GM21825 (cell line): ENCODE measurements around the gene NDUFS1.
A peak's percentile ranks its signal among the peaks of the same experiment; 100 is the strongest.
"Not testable (repeated sequence)": the region's sequence is repeated elsewhere in the genome, so short reads cannot be mapped to it uniquely, and the experiment has no call there.

Experiments
- ATAC-seq: cut with Tn5 transposase; IDR thresholded peaks from one replicate; pipeline ENCODE4 v1.9.1; 2021; ENCODE audit warnings: mild to moderate bottlenecking, moderate library complexity; ENCODE audit not compliant: unreplicated experiment

NDUFS1 gene

DNA sequence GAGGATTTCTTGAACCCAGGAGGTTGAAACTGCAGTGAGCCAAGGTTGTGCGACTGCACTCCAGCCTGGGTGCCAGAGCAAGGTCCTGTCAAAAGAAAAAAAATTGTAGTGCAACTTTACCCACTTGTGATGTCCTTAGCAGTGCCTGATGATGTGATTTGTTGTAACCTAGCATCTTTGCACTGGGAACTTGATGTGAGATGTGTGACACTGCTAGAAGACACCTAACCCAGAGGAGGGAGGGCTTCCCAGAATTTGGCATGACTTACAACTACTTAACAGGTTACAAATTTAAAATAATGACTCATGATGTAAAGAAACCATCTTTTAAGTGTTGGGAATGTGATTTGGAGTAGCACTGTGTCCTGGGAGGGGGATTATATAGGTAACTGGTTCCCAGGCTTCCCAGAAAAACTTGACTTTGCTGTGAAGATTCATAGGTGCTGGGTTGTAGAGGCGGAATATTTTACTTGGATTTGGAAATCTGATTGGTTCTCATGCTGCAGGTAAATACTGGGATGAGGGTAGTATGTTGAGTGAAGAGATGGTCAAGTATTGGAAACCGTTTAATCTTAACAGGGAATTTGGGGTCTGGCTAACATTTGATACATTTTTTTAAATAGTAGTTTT is 4.1 kb upstream of the NDUFS1 start:
- ATAC-seq = no peak

DNA sequence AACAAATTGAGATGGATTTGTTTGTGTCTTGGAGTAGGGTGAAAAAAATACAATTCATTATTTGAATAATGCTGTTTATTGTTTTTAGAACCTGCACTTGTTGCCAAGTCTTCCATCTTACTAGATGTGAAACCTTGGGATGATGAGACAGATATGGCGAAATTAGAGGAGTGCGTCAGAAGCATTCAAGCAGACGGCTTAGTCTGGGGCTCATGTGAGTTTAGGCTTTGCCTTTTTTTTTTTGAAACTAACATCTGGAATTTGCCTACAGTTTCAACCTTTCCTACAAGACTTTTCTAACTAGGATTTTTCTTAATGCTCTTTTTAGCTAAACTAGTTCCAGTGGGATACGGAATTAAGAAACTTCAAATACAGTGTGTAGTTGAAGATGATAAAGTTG is 3.2 kb upstream of the NDUFS1 start:
- ATAC-seq = not testable (repeated sequence)

DNA sequence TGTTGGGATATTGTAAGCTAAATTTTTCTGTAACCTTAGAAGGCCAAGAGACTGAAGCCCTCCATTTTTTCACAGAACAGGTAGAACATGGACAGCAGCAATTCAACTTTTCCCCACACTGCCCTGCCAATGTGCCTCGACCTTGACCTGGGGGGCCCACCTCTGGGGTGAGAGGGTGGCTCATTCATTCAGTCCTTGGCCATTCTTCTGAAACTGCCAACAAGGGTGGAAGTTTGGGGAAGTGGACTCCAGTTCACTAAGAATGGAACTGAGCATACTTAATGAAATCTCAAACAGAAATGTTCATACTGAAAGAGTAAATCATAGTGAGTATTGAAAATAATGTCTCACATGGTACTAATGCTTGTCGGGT is 1.5 kb upstream of the NDUFS1 start:
- no peak for ATAC-seq

DNA sequence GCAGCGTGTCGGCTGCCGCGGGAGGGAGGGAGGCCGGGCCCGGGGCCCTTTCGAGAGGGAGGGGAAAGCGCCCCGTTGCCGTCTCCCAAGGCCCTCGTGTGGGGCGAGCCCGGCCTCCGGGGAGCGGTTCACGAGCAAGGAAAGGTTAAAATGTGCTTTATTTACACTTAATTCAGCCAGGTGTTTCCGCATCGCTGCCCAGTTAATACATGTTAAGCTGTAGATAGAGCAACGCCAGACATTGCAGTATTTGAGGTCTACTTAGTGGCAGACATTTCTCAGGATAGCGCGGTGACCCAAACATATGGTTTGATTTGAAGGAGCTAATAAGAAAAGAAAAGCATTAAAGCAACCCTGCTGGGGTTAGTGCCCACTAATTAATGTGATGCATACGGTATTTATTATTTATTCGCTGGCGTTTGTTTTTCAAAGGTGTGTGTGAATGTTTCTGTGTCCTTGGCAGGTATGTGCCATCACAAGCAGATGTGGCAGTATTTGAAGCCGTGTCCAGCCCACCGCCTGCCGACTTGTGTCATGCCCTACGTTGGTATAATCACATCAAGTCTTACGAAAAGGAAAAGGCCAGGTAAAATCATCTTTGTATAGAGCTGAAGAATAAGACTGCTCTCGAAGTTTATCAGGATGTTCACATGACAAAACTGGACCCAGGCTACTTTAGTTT is 1.0 kb upstream of the NDUFS1 start:
- peak; percentile 46 for ATAC-seq

DNA sequence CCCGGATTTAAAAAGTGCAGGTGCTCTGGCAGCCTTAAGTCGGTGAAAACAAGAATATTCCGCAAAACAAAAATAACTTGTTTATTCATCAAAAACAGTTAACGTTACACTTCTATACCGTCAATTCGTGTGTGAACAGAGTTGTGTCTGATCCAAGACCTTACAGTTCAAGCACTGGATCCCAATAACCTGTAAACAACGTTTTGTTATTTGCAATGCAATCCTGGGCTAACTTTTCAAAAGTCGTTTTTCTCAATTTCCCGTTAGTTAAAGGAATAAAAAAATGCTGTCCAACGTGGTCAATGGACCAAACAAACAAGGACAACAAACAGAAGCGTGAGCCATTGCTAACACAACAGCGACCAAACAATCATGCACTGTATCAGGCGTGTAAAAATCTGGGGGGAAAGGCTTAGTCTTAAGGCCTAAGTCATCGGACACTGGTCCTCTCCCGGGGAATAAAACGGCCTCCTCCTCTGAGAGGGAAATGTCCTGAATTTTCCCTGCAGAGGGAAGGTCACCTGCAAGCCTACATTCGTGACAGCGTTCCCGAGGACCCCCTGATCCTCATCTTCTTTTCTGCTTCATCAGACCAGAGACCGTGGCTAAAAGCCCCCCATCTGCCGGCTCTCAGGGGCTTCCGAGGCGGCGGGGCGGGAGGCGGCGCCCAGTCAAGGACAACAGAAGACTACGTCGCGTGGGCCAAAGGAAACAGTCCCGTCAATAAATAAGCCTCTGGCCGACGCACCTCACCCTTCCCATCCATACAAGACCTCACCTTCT is 490 bp downstream of the NDUFS1 start:
- peak; percentile 9 for ATAC-seq

DNA sequence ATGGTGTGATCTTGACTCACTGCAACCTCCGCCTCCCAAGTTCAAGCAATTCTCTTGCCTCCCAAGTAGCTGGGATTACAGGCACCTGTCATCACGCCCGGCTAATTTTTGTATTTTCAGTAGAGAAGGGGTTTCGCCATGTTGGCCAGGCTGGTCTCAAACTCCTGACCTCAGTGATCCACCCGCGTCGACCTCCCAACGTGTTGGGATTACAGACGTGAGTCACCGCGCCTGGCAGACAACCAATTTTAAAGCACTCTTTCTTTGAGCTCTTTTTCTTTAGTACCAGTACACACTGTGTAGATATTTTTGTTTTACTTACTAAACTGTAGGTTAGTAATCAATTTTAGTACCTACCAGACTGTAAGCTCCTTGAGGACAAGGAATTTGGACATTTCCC is 2.2 kb downstream of the NDUFS1 start:
- not testable (repeated sequence) for ATAC-seq

DNA sequence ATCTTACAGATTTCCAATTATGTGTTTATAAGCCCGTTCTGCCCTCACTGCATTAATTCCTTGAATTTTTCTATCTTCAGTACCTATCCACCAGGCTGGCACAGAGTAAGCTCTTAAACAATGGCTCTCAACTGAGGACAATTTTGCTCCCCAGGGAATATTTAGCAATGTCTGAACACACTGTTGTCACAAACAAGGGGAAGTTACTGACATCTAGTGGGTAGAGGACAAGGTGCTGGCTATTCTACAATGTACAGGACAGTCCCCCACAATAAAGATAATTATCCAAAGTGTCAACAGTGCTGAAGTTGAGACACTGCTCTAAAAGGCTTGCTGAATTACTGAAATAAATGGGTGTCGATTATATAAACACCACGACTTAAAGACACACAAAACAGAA is 5.0 kb downstream of the NDUFS1 start:
- ATAC-seq = no peak

DNA sequence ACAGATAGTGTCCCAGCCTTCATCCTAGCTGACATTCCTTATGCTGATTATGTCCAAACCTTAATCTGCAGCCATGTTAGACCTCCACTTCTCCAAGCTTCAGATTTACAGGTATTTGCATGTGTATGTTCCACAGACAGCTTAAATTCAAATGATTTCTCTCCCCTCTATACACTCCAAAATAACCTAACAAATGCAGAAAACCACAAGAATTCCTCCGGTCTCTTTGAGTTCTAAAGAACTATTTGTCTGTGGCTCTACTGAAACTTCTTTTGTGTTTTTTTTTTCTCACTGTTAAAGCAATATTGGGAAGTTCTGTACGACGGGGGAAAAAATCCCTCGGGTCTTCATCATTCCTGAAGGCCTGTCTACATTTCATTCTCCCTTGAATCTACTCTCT is 8.6 kb downstream of the NDUFS1 start:
- no peak for ATAC-seq

DNA sequence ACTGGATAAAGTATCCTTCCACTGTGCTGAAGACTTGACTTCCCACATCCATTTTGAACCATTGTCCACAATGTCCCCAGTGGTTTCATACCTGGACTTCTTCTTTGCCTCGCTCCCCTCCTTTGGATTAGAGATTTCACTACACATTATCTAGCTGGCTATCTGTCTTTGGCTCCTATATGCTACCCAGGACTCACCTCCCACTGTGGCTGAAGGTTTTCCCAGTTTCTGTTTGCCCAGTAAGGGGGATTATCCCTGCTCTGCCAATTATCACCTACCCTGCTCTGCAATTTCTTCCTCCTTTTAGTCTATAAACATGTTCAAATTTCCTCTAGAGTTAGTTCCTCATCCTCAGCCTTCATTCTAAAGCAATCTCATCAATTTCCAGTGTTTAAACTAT is 9.1 kb downstream of the NDUFS1 start:
- no peak for ATAC-seq

DNA sequence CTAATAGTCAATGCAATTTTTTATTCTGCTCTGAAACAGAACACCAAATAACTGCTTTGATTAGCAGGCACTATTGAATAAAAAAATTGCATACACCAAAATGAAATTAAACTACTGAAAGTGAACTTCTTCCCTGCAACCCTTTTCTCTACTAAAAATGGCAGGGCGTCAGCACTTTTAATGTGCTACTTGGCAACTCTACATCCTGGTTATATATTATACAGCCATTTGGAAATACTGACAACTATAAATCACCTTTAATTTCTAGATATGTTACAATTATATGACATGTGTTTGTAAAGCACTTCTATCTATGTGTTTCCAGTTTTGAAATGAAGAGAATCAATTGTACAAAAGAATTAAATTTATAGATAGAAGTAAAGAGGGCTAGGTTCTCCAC is 9.9 kb downstream of the NDUFS1 start:
- no peak for ATAC-seq

DNA sequence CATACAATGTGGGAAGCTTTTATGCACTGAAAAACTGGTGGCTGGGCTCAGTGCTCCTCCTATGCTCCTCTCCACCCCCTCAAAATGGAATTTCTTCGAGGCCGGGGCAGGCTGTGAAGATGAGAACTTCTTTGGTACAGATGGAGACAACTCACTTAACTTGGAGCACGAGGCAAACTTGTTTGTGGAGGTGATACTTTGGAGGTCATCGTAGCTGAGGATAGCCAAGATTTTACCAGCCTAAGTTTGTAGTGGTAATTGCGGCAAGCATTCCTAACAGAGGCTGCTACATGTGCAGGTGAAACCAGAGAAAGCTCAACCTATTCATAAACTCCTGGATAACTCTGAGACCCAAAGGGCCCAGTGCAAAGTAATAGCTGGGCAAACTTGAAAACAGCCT is 13.6 kb downstream of the NDUFS1 start:
- ATAC-seq = no peak

DNA sequence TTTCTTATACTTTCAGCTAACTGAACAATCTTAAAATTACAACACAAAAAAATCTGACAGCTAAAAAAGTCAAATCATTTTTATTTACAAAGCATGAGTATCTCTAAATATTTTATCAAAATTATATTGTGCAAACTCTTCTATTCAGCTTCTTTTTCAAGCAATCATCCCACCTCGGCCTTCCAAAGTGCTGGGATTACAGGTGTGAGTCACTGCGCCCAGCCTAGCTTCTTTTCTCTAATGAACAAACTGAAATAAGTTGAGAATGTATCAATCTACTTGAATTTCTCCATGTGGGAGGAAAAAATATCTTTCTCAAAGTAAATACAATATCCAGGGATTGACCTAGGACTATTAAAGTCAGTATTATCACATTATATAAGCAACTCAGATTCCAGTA is 14.9 kb downstream of the NDUFS1 start:
- no peak for ATAC-seq

DNA sequence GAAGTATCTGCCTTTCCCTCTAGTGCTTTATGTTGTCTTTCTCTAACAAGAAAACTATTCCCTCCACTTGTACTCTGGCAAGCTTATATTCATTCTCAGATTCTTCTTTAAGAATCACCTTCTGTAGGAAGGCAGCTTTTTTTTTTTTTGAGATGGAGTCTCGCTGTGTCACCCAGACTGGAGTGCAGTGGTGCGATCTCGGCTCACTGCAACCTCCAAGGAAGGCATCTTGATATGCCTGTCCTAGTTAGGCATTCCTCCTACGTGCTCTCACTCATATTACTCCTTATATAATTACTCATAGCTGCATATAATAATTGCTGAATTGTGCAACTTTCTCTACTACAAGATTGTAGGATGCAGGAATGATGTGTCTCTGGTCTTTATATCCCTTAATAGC is 15.8 kb downstream of the NDUFS1 start:
- no peak for ATAC-seq

DNA sequence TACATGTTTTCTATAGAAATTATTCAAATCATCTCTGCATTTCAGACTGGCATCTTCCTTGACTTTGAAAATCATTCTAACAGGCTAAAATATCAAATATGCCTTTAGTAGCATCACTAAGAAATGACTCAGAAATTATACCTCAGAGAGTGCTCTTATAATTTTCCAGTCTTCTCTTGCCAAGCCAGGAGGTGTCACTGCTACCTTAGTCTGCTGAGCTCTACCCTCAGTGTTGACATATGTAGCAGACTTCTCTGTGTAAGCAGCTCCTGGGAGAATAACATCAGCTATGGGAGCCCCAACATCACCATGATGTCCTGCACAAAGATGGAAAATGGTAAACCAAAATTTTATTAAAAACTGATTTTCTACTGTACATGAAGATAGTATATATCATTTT is 31.6 kb downstream of the NDUFS1 start:
- ATAC-seq = no peak

DNA sequence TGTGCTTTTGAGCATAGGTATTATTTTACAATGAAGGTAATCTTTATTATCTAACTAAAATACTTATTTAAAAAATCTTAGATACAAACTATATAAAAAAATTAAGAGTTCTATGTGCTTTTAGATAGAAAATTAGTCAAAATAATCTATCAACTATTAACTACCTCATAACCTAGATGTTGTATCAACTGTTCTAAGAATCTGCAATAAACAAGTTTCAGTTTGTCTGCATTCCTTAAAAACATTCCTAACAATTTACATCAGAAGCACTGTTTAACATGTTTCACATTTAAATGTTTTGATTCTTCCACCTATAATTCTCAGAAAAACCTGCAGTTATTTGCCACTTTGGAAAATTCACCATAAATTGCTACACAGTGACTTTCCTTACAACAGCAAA is 33.3 kb downstream of the NDUFS1 start:
- no peak for ATAC-seq

DNA sequence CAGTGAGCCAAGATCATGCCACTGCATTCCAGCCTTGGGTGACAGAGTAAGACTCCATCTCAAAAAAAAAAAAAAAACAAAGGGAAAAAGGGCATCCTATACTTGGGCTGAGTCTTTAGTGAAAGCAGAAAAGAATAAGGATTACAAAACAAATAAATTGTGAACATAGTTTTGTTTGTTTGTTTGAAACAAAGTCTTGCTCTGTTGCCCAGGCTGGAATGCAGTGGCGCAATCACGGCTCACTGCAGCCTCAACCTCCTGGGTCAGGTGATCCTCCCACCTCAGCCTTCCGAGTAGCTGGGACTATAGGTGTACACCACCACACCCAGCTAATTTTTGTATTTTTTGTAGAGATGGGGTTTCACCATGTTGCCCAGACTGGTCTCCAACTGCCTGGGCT is 36.7 kb downstream of the NDUFS1 start:
- not testable (repeated sequence) for ATAC-seq

DNA sequence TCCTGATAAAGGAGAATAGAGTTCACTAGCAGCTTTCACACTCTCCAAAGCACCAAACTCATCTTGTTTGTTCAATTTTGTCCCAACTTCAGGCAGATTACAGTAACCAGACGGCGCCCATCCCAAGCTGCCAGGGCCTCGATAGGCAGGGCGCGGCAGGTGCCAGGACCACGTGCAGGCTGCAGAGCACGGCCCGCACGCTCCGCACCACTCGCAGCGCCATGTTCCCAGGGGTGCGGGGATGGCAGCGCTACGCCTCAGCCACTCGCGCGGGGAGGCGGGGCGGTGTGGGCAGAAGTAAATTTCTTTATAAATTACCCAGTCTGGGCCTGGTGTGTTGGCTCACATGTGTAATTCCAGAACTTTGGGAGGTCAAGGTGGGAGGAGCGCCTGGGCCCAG is 43.0 kb downstream of the NDUFS1 start:
- ATAC-seq = no peak

DNA sequence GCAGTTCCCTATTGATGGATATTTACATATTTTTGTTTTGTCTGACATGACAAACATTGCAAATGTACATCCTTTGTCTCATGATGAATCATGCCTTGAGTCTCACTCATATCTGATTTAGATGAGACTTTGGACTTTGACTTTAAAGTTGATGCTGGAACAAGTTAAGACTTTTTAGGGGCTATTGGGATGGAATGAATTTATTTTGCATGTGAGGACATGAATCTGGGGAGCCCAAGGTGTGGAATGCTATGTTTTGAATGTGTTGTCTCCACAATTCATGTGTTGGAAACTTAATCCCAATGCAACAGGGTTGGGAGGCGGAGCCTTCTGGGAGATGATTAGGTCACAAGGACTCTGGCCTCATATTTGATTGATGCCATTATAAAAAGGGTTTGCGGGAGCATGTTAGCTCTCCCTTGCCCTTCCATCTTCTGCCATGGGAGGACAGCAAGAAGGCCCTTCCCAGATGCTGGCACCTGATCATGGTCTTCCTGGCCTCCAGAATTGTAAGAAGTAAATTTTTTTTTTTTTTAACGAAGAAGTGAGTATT is 44.1 kb downstream of the NDUFS1 start:
- no peak for ATAC-seq

DNA sequence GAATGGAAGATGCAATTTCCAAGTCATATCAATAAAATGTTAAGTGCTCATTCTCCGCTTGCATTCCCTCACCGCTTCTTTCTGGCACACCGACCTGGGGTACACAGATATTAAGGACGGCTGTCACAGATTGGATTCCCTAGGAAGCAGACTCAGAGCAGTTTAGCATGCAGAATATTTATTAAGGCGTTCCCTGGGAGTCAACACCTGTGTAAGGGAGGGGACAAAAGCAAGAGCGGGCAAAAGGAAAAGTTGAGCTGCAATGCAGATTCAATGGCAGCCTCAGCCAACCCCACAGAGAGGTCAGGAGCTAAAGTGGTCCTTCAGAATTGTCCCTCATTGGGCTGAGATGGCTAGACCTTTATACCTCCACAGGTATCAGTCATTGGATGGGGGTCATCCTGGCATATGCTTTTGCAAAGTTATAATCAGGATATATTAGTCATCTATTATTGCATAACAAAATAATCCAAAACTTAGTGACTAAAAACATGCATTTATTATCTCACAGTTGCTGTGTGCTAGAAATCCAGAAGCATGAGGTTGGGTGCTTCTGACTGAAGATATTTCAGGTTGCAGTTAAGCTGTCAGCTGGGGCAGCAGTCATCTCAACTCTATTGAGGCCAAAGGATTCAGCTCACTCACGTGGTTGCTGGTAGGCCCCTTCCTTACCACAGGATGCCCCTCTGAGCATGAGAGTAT is 46.2 kb downstream of the NDUFS1 start:
- ATAC-seq = no peak

DNA sequence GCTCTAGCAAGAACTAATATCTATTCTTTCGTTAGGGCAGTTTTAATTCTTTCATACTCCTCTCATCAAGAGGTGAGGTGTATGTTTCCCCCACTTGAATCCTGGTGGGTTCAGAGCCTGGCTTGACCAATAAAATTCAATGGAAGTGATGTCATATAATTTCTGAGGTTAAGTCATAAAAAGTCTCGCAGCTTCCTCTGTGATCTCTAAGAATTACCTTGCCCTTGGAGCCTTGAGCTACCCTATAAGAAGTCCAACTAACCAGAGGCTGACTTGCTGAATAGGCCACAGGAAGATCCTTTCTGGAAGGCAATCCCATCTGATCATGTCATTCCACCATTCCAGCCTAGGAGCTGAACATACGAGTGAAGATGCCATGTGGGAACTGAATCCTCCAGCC is 47.1 kb downstream of the NDUFS1 start:
- ATAC-seq = no peak

DNA sequence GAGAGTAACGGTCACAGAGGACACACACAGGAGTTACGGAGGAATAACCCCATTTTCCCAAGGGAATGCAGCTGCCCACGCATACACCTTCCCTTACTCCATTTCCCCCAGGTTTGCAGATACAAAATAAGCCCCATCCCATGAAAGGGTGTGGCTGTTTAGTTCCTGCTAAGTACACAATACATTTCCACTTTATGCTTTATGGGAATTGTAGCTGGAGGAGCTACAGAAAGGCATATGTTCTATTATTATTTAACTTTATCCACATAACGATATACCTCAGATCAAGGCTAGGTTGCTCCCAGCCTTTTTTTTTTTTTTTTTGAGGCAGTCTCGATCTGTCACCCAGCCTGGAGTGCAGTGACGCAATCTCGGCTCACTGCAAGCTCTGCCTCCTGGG is 50.5 kb downstream of the NDUFS1 start:
- no peak for ATAC-seq
